Right atrium auricular region (tissue), 2 donors: ENCODE results near the gene CHCHD1. TPM values are rescaled to one million over a fixed set of nuclear protein-coding genes. Genes with fewer than 3 reads are reported as not detected.
A peak's percentile ranks its signal among the peaks of the same experiment; 100 is the strongest.

ENCODE experiments used
- DNase-seq: peaks from one replicate; pipeline ENCODE4 v3.0.0-alpha.2; 2019; ENCODE audit warnings: low spot score
- H3K27ac ChIP-seq, 2 donors: fragments of 200-600 bp; sonication (generic); 1 replicate in 1 of 2; 2 replicates in 1 of 2; pipeline ENCODE4 v1.5.1; 2016 to 2019
- H3K27me3 ChIP-seq, 2 donors: fragments of 200-600 bp; sonication (generic); one replicate each; pipeline versions ENCODE4 v1.5.1 to v1.6.0; 2017 to 2019
- H3K36me3 ChIP-seq: fragments of 200-600 bp; sonication (generic); one replicate; pipeline ENCODE4 v1.5.1; 2016
- H3K4me1 ChIP-seq, 2 donors: fragments of 200-600 bp; sonication (generic); one replicate each; pipeline versions ENCODE4 v1.5.1 to v1.6.0; 2017 to 2019
- H3K4me3 ChIP-seq, 2 donors: fragments of 200-600 bp; sonication (generic); 1 replicate in 1 of 2; 2 replicates in 1 of 2; pipeline ENCODE4 v1.5.1; 2017 to 2019; ENCODE audit warnings: mild to moderate bottlenecking in 1 of 2, moderate library complexity in 1 of 2
- H3K9me3 ChIP-seq, 2 donors: fragments of 200-600 bp; sonication (generic); one replicate each; pipeline ENCODE4 v1.5.1; 2019
- CTCF ChIP-seq, 2 donors: fragments of 200-600 bp; sonication (generic); IDR thresholded peaks; one replicate each; pipeline ENCODE4 v1.5.1; 2019; ENCODE audit warnings: antibody characterized with exemption in 2 of 2
- total RNA-seq, 2 donors: library from RNA; depleted of rRNA; stranded (reverse); fragments of >200 nt; gene quantifications; one replicate each; pipeline ENCODE4 v1.1.0, GENCODE V29; 2016

CHCHD1 gene
- total RNA-seq, 2 donors from 2014 or later, result 28.3 to 32.7 TPM

GRCh38 chr10:73772281-73773151 lies 9.3 kb upstream of the CHCHD1 start:
- peak overlapping the region; percentile 99 for H3K27ac ChIP-seq
- no peaks in the 10 kb centered on the region for H3K9me3 ChIP-seq
- no peaks in the 10 kb centered on the region for H3K27me3 ChIP-seq
- H3K4me1 ChIP-seq, result peaks cover 3 to 39% of the 10 kb centered on the region in 2 donors
- TF ChIP-seq CTCF (IDR thresholded peaks at IDR 0.05), result peak in 1 of 2 donors; percentile 43
- DNase-seq, result peak; percentile 86
- H3K36me3 ChIP-seq, result peaks cover 55% of the 10 kb centered on the region
- H3K4me3 ChIP-seq, result peak overlapping the region; percentile 93 to 95

- no peak for DNase-seq
- H3K36me3 ChIP-seq, result peaks cover 47% of the 10 kb centered on the region
- H3K27ac ChIP-seq, result peak overlapping the region; percentile 99
- peak overlapping the region; percentile 93 to 95 for H3K4me3 ChIP-seq
- TF ChIP-seq CTCF (IDR thresholded peaks at IDR 0.05), result no peak
- peaks cover 3 to 39% of the 10 kb centered on the region in 2 donors for H3K4me1 ChIP-seq
- H3K9me3 ChIP-seq, result no peaks in the 10 kb centered on the region
- no peaks in the 10 kb centered on the region for H3K27me3 ChIP-seq
These were observed 8.5 kb upstream of the CHCHD1 start for GRCh38 chr10:73773152-73773879.

GRCh38 chr10:73774637-73775036 lies 7.2 kb upstream of the CHCHD1 start:
- Histone ChIP-seq H3K9me3 (no peaks in the 10 kb centered on the region), H3K36me3 (peaks cover 43% of the 10 kb centered on the region), H3K27me3 (no peaks in the 10 kb centered on the region), H3K27ac (no peak overlapping the region), H3K4me3 (peak overlapping the region in 1 of 2 donors; percentile 93), H3K4me1 (peaks cover 3 to 39% of the 10 kb centered on the region in 2 donors)
- no peak for DNase-seq
- TF ChIP-seq CTCF (IDR thresholded peaks at IDR 0.05), result no peak

- no peak overlapping the region for H3K4me3 ChIP-seq
- DNase-seq, result no peak
- no peaks in the 10 kb centered on the region for H3K27me3 ChIP-seq
- H3K9me3 ChIP-seq, result no peaks in the 10 kb centered on the region
- peaks cover 25% of the 10 kb centered on the region for H3K36me3 ChIP-seq
- no peak overlapping the region for H3K27ac ChIP-seq
- H3K4me1 ChIP-seq, result peaks cover 3 to 49% of the 10 kb centered on the region in 2 donors
- TF ChIP-seq CTCF (IDR thresholded peaks at IDR 0.05), result no peak
These were observed 2.8 kb upstream of the CHCHD1 start for GRCh38 chr10:73779018-73779417.

GRCh38 chr10:73779539-73780197 lies 2.2 kb upstream of the CHCHD1 start:
- no peak for TF ChIP-seq CTCF (IDR thresholded peaks at IDR 0.05)
- peaks cover 3 to 44% of the 10 kb centered on the region in 2 donors for H3K4me1 ChIP-seq
- H3K27me3 ChIP-seq, result no peaks in the 10 kb centered on the region
- H3K27ac ChIP-seq, result no peak overlapping the region
- no peak overlapping the region for H3K4me3 ChIP-seq
- no peak for DNase-seq
- no peaks in the 10 kb centered on the region for H3K9me3 ChIP-seq
- peaks cover 25% of the 10 kb centered on the region for H3K36me3 ChIP-seq
